Fibroblast of skin of back (primary cell): ENCODE data around the gene CCDC85A. TPM values are rescaled to one million over a fixed set of nuclear protein-coding genes. Genes with fewer than 3 reads are reported as not detected.
"Not testable (repeated sequence)": the region's sequence is repeated elsewhere in the genome, so short reads cannot be mapped to it uniquely, and the experiment has no call there.

Source experiments
- DNase-seq: peaks from one replicate; pipeline ENCODE4 v3.0.0-alpha.2; 2013
- polyA plus RNA-seq, 2 experiments: library from polyadenylated mRNA; unstranded; fragments of 120-200 nt; gene quantifications; one replicate each; pipeline ENCODE4 v1.2.1, GENCODE V29; 2013; ENCODE audit not compliant: insufficient read length in 2 of 2

The CCDC85A gene
- polyA plus RNA-seq (2013, experiment 1 of 2; ENCODE audit: insufficient read length) = 0.32 TPM
- polyA plus RNA-seq (2013, experiment 2 of 2; ENCODE audit: insufficient read length) = 0.28 TPM

GRCh38 chr2:56183643-56184499 is at the start of gene CCDC85A:
Gene CCDC85A (plus strand): TSS chr2:56183990. CDS start chr2:56184625, 635 bp downstream.
- peak; percentile 69 for DNase-seq

GRCh38 chr2:56134861-56135260 is 48.9 kb upstream of the CCDC85A start:
- DNase-seq = no peak

GRCh38 chr2:56142497-56143061 is 41.2 kb upstream of the CCDC85A start:
- not testable (repeated sequence) for DNase-seq

- DNase-seq = no peak
Measured at GRCh38 chr2:56147907-56148306, 35.9 kb upstream of the CCDC85A start.

- DNase-seq = no peak
Measured at GRCh38 chr2:56148825-56149224, 35.0 kb upstream of the CCDC85A start.

GRCh38 chr2:56151841-56152240 is 31.9 kb upstream of the CCDC85A start:
- DNase-seq = no peak

GRCh38 chr2:56155188-56155587 is 28.6 kb upstream of the CCDC85A start:
- no peak for DNase-seq

GRCh38 chr2:56159875-56160274 is 23.9 kb upstream of the CCDC85A start:
- DNase-seq = not testable (repeated sequence)

GRCh38 chr2:56167616-56168562 is 15.9 kb upstream of the CCDC85A start:
- DNase-seq = no peak

- DNase-seq = no peak
Measured at GRCh38 chr2:56169521-56169920, 14.3 kb upstream of the CCDC85A start.

- no peak for DNase-seq
Measured at GRCh38 chr2:56170504-56170903, 13.3 kb upstream of the CCDC85A start.

- no peak for DNase-seq
Measured at GRCh38 chr2:56170988-56171387, 12.8 kb upstream of the CCDC85A start.

- DNase-seq = no peak
Measured at GRCh38 chr2:56175779-56176178, 8.0 kb upstream of the CCDC85A start.

GRCh38 chr2:56177420-56178220 is 6.2 kb upstream of the CCDC85A start:
- no peak for DNase-seq

- no peak for DNase-seq
Measured at GRCh38 chr2:56179931-56180330, 3.9 kb upstream of the CCDC85A start.

- no peak for DNase-seq
Measured at GRCh38 chr2:56182420-56182819, 1.4 kb upstream of the CCDC85A start.

- DNase-seq = no peak
Measured at GRCh38 chr2:56184500-56185011, 766 bp downstream of the CCDC85A start.

- DNase-seq = no peak
Measured at GRCh38 chr2:56185101-56185581, 1.4 kb downstream of the CCDC85A start.

GRCh38 chr2:56185582-56186046 is 1.8 kb downstream of the CCDC85A start:
- DNase-seq = peak; percentile 27

- DNase-seq = peak; percentile 40
Measured at GRCh38 chr2:56191617-56192016, 7.8 kb downstream of the CCDC85A start.

GRCh38 chr2:56192664-56193305 is 9.0 kb downstream of the CCDC85A start:
- DNase-seq = no peak
